Endothelial cell of umbilical vein (primary cell): ENCODE data around the gene LBX2. TPM values are rescaled to one million over a fixed set of nuclear protein-coding genes. Genes with fewer than 3 reads are reported as not detected.

ENCODE experiments used
- BruUV-seq: library from RNA; stranded (reverse); fragments of 400-500 nt; replicated peaks from 2 replicates; lab custom pipeline; 2021; lab: Mats Ljungman, UMichigan
- CTCF ChIA-PET: fragments of 300-600, 350-600 bp; sonication (Branson Sonifier 250); formaldehyde crosslinking; loops from one replicate; lab custom pipeline; 2021; ENCODE audit warnings: antibody characterized with exemption, inconsistent platforms; lab: Charles Lee
- POLR2A ChIA-PET: fragments of 300-600, 350-600 bp; sonication (Branson Sonifier 250); formaldehyde crosslinking; loops from one replicate; lab custom pipeline; 2021; ENCODE audit warnings: antibody characterized with exemption, inconsistent platforms; lab: Charles Lee
- DNase-seq: peaks from one replicate; pipeline ENCODE4 v3.0.0-alpha.2; 2011; ENCODE audit warnings: low read depth, low spot score
- FAIRE-seq: peaks from 2 replicates; lab custom pipeline; 2011; peaks lifted over from hg19 to GRCh38; lab: Jason Lieb, UNC
- H2AFZ ChIP-seq: 2 replicates; pipeline ENCODE4 v1.6.0; 2012; ENCODE audit warnings: low read depth, low read length, control low read depth, inconsistent platforms
- H3K27ac ChIP-seq: 2 replicates; pipeline ENCODE4 v1.5.1; 2011; ENCODE audit warnings: low read depth, mild to moderate bottlenecking, control low read depth, low read length, moderate library complexity; ENCODE audit not compliant: insufficient read depth
- H3K27me3 ChIP-seq, 2 experiments: 2 replicates each; pipeline versions ENCODE4 v1.6.0 to v1.6.1; 2011; ENCODE audit warnings: low read length in 2 of 2, mixed read lengths in 1 of 2; ENCODE audit not compliant: control insufficient read depth in 2 of 2, insufficient read depth in 2 of 2
- H3K36me3 ChIP-seq, 2 experiments: 2 replicates in 1 of 2; 3 replicates in 1 of 2; pipeline ENCODE4 v1.5.1; 2011; ENCODE audit warnings: low read length in 2 of 2, mild to moderate bottlenecking in 1 of 2, moderate library complexity in 1 of 2; ENCODE audit not compliant: control insufficient read depth in 2 of 2, insufficient read depth in 2 of 2; ENCODE audit errors: extremely low read depth in 1 of 2
- H3K4me1 ChIP-seq: 3 replicates; pipeline ENCODE4 v1.5.1; 2011; ENCODE audit warnings: mild to moderate bottlenecking, low read length; ENCODE audit not compliant: control insufficient read depth, insufficient read depth; ENCODE audit errors: extremely low read depth
- H3K4me2 ChIP-seq: 2 replicates; pipeline ENCODE4 v1.6.1; 2011; ENCODE audit warnings: low read length, control low read depth, mixed read lengths; ENCODE audit not compliant: insufficient read depth
- H3K4me3 ChIP-seq, 3 experiments: fragments of 200-600 bp in 1 of 3; sonication (generic), shearing (Covaris generic) in 1 of 3; replicated peaks in 1 of 3; 2 replicates each; pipeline ENCODE4 v1.5.1; 2011 to 2016; ENCODE audit warnings: control low read depth in 3 of 3, low read length in 3 of 3, mild to moderate bottlenecking in 2 of 3, inconsistent platforms in 1 of 3, low read depth in 1 of 3, moderate library complexity in 1 of 3; ENCODE audit not compliant: insufficient read depth in 1 of 3
- H3K79me2 ChIP-seq: 2 replicates; pipeline ENCODE4 v1.6.0; 2012; ENCODE audit warnings: low read length, inconsistent platforms; ENCODE audit not compliant: control insufficient read depth, insufficient read depth
- H3K9ac ChIP-seq: replicated peaks from 2 replicates; pipeline ENCODE3; 2011; ENCODE audit warnings: low read length, control low read depth; ENCODE audit not compliant: insufficient read depth; ENCODE audit errors: extremely low read depth
- H3K9me1 ChIP-seq: replicated peaks from 3 replicates; pipeline ENCODE4 v1.6.0; 2011; ENCODE audit warnings: mild to moderate bottlenecking, low read length; ENCODE audit not compliant: control insufficient read depth, insufficient read depth; ENCODE audit errors: extremely low read depth
- H3K9me3 ChIP-seq: replicated peaks from 2 replicates; pipeline ENCODE4 v1.5.1; 2012; ENCODE audit warnings: low read length, inconsistent platforms; ENCODE audit not compliant: control insufficient read depth, insufficient read depth
- H4K20me1 ChIP-seq: replicated peaks from 2 replicates; pipeline ENCODE3; 2011; ENCODE audit warnings: mild to moderate bottlenecking, low read length; ENCODE audit not compliant: control insufficient read depth, insufficient read depth; ENCODE audit errors: extremely low read depth
- EZH2 ChIP-seq: IDR thresholded peaks from 2 replicates; pipeline ENCODE4 v1.6.1; 2012; ENCODE audit warnings: borderline replicate concordance, low read depth, mild to moderate bottlenecking, moderate library complexity, low read length, inconsistent platforms; ENCODE audit not compliant: severe bottlenecking
- GATA2 ChIP-seq: IDR thresholded peaks from 2 replicates; pipeline ENCODE4 v1.7.0; 2011; ENCODE audit warnings: low read depth, mild to moderate bottlenecking, moderate library complexity, mixed read lengths, low read length; ENCODE audit not compliant: insufficient read length, insufficient read depth
- dilution Hi-C: fragments of 300-500 bp; cut with MboI; formaldehyde crosslinking; loops from one replicate; pipeline ENCODE4 v1.15.0; 2019; ENCODE audit warnings: low sequenced_read_pairs; ENCODE audit not compliant: extremely low pct_ligation_motif_present
- intact Hi-C: fragments of 100-400 bp; cut with micrococcal nuclease; formaldehyde crosslinking; loops from one replicate; pipeline ENCODE4 v1.10.0; 2022
- polyA plus RNA-seq, 4 experiments: library from polyadenylated mRNA; depleted of rRNA in 3 of 4; stranded (reverse) in 3 of 4; unstranded in 1 of 4; fragments of >200 nt; gene quantifications; 2 replicates each; pipeline versions ENCODE4 v1.2.1 to v1.2.3, GENCODE V29; 2011 to 2012; ENCODE audit warnings: missing spikeins in 1 of 4
- total RNA-seq: library from RNA; stranded (reverse); gene quantifications from 2 replicates; pipeline ENCODE4 v1.2.3, GENCODE V29; 2021

The LBX2 gene
- total and polyA plus RNA-seq, 2 donors (not counting 3 experiments of a cell fraction or from before 2014, with no cell fraction given): 2.8 to 3.8 TPM

DNA sequence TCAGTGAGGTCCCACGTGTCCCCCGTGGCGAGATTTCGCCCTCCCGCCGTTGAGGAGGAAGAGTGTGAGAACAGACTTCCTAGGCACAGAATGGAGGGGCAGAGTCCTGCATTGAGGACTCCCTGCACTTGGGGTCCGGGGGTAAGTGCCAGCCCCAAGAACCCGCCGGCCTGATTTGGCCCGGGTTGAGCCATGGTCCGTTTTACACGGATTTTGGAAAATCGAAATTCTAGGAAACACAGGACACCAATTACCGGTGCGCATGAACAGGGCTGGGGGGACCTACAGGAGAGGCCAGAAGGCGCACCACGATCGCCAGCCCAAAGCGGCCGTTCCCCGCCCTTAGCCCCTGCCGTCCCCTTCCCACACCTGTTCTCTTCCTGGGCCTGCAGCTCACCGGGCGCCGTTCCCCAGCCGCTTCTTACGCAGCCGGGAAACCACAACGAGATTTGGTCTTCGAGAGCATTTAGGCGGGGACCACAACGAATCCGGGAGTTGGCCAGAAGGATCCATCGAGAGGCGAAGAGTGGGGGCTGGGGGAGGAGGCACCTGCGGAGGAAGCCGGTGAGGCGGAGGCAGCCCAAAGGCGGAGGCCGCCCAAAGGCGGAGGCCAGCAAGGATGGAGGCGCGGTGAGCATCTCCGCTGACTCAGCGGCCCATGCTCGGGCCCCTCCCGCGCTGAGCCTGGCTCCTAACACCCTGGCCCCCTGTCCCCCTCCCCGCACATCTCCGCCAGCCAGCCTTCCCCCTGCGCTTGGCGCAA lies 14.4 kb upstream of the LBX2 start:
- no peaks in the 10 kb centered on the region for H3K36me3 ChIP-seq
- FAIRE-seq (no peak), DNase-seq (peak; percentile 9)
- CTCF ChIA-PET: no interaction called here
- H3K9me3 ChIP-seq: no peaks in the 10 kb centered on the region
- intact Hi-C loops: no loop called here
- H3K27me3 ChIP-seq: peaks cover 80 to 95% of the 10 kb centered on the region in 2 experiments
- dilution Hi-C loops: no loop called here
- POLR2A ChIA-PET: interaction anchor here (0.7 kb wide), 2 partner anchors 12 to 453 kb away, joined by 3 to 4 read pairs; partner anchors contain the start of gene DQX1
- no peak overlapping the region for H3K9ac ChIP-seq
- no peak for TF ChIP-seq GATA2
- peak; percentile 89 for TF ChIP-seq EZH2
- H3K27ac ChIP-seq: no peak overlapping the region
- no peaks in the 10 kb centered on the region for H3K9me1 ChIP-seq
- H3K4me1 ChIP-seq: peaks cover 7% of the 10 kb centered on the region
- H3K4me2 ChIP-seq: no peak overlapping the region
- no peaks in the 10 kb centered on the region for H4K20me1 ChIP-seq
- H3K79me2 ChIP-seq: no peaks in the 10 kb centered on the region
- H2AFZ ChIP-seq: no peak overlapping the region
- H3K4me3 ChIP-seq: no peak overlapping the region
- no TSS peak for BruUV-seq

GRCh38 chr2:74512744-74513604 lies 13.6 kb upstream of the LBX2 start:
- no peak for DNase-seq
- Histone ChIP-seq H3K9me1 (no peaks in the 10 kb centered on the region), H3K27me3 (peaks cover 75 to 95% of the 10 kb centered on the region in 2 experiments), H4K20me1 (no peaks in the 10 kb centered on the region), H3K4me2 (no peak overlapping the region), H2AFZ (no peak overlapping the region), H3K9ac (no peak overlapping the region), H3K27ac (no peak overlapping the region), H3K4me1 (peaks cover 11% of the 10 kb centered on the region), H3K9me3 (no peaks in the 10 kb centered on the region), H3K79me2 (no peaks in the 10 kb centered on the region), H3K4me3 (no peak overlapping the region), H3K36me3 (no peaks in the 10 kb centered on the region)
- intact Hi-C loops (no loop called here), dilution Hi-C loops (no loop called here)
- CTCF ChIA-PET: no interaction called here
- TF ChIP-seq EZH2 (peak; percentile 89), GATA2 (no peak)
- BruUV-seq: no TSS peak
- POLR2A ChIA-PET: no interaction called here
- FAIRE-seq: no peak
